ENCODE measurements around the gene SELENOM. TPM values are rescaled to one million over a fixed set of nuclear protein-coding genes. Genes with fewer than 3 reads are reported as not detected.

The SELENOM gene
- total and polyA plus RNA-seq, 2 donors (not counting 1 experiment from before 2014, with no cell fraction given) = 23.6 to 43.3 TPM

GRCh38 chr22:31080848-31081649 is 26.3 kb downstream of the SELENOM start, which contains the start of gene SMTN:
Gene SMTN (plus strand): TSS chr22:31081318. CDS start chr22:31083259, 1,941 bp downstream.
- Histone ChIP-seq H3K36me3 (replicated peaks in 1 of 2; ENCODE audit: control extremely low read depth in 1 of 2, control insufficient read depth in 1 of 2, extremely low read depth in 1 of 2, insufficient read depth in 2 of 2, low read length in 1 of 2) (no peaks in the 10 kb centered on the region), H3K27me3 (replicated peaks in 1 of 4; ENCODE audit: control extremely low read depth in 1 of 4, control insufficient read depth in 3 of 4, insufficient read depth in 4 of 4, low read length in 3 of 4) (no peaks in the 10 kb centered on the region), H3K4me1 (ENCODE audit: control insufficient read depth in 2 of 2, insufficient read depth in 2 of 2, low read length in 2 of 2) (peaks cover 22 to 50% of the 10 kb centered on the region in 2 donors), H4K20me1 (ENCODE audit: control insufficient read depth, insufficient read depth, low read length, poor library complexity, severe bottlenecking) (no peaks in the 10 kb centered on the region), H3K4me2 (replicated peaks; ENCODE audit: low read depth, low read length, poor library complexity, severe bottlenecking) (peak within 1 kb of the TSS; percentile 78), H3K79me2 (ENCODE audit: control insufficient read depth, insufficient read depth, low read length) (peaks cover 4% of the 10 kb centered on the region), H3K9ac (ENCODE audit: low read length) (peak within 1 kb of the TSS; percentile 69), H3K27ac (ENCODE audit: low read length in 2 of 2) (no peak within 1 kb of the TSS), H2AFZ (ENCODE audit: insufficient read depth, low read depth, low read length, poor library complexity, severe bottlenecking) (peak within 1 kb of the TSS; percentile 87), H3K9me3 (ENCODE audit: control extremely low read depth in 1 of 3, control insufficient read depth in 2 of 3, insufficient read depth in 1 of 3, low read length in 2 of 3) (no peaks in the 10 kb centered on the region), H3K4me3 (ENCODE audit: control extremely low read depth in 1 of 5, extremely low read depth in 1 of 5, insufficient read depth in 1 of 5, low read depth in 2 of 5, low read length in 4 of 5) (peak within 1 kb of the TSS; percentile 8 to 75 (median 67))
- no peaks in the 10 kb centered on the region for H3K27me3 Mint-ChIP-seq
- H3K4me3 Mint-ChIP-seq = peak within 1 kb of the TSS; percentile 92
- H3K9me3 Mint-ChIP-seq (ENCODE audit: insufficient read depth) = no peaks in the 10 kb centered on the region
- TF ChIP-seq EZH2 (IDR thresholded peaks at IDR 0.05; ENCODE audit: borderline replicate concordance, insufficient read depth, low read depth, low read length, poor library complexity, severe bottlenecking) (no peak), CTCF (IDR thresholded peaks at IDR 0.05) (no peak)
- peak; percentile 93 for DNase-seq
- peaks cover 34% of the 10 kb centered on the region for H3K4me1 Mint-ChIP-seq
- peak within 1 kb of the TSS; percentile 58 for H3K27ac Mint-ChIP-seq
- POLR2A ChIA-PET = interaction anchor here (0.7 kb wide), 1 partner anchor 446 kb away, joined by 4 read pairs; no protein-coding TSS in a partner anchor
- under 1% methylated on average over 58 of the region's 63 CpGs for WGBS (ENCODE audit: insufficient coverage)
- CTCF ChIA-PET = interaction anchor here (1.1 to 1.3 kb wide), 3 partner anchors 28 to 446 kb away, joined by 3 to 4 read pairs (median 4); no protein-coding TSS in a partner anchor
- peak; percentile 77 for ATAC-seq (ENCODE audit: low read depth)
- intact Hi-C loops (cut with micrococcal nuclease) = loop anchor here (1.0 to 5.0 kb wide), 3 partner anchors 112 to 551 kb away; partner anchors contain the start of genes PIK3IP1 and TUG1
